Dermis microvascular lymphatic vessel endothelial cell (primary cell): ENCODE data around the gene CADPS2. TPM values are rescaled to one million over a fixed set of nuclear protein-coding genes. Genes with fewer than 3 reads are reported as not detected.
"Not testable (repeated sequence)": the region's sequence is repeated elsewhere in the genome, so short reads cannot be mapped to it uniquely, and the experiment has no call there.

Experiments
- DNase-seq, 2 donors: peaks; one replicate each; pipeline versions ENCODE4 v3.0.0 to v3.0.0-alpha.2; 2010; ENCODE audit warnings: low read depth in 2 of 2
- total RNA-seq: library from RNA; depleted of rRNA; stranded (reverse); fragments of >200 nt; gene quantifications from 2 replicates; pipeline ENCODE4 v1.2.1, GENCODE V29; 2014

CADPS2 gene
- total RNA-seq, 1 donor from 2014 or later = 49.0 TPM

DNA sequence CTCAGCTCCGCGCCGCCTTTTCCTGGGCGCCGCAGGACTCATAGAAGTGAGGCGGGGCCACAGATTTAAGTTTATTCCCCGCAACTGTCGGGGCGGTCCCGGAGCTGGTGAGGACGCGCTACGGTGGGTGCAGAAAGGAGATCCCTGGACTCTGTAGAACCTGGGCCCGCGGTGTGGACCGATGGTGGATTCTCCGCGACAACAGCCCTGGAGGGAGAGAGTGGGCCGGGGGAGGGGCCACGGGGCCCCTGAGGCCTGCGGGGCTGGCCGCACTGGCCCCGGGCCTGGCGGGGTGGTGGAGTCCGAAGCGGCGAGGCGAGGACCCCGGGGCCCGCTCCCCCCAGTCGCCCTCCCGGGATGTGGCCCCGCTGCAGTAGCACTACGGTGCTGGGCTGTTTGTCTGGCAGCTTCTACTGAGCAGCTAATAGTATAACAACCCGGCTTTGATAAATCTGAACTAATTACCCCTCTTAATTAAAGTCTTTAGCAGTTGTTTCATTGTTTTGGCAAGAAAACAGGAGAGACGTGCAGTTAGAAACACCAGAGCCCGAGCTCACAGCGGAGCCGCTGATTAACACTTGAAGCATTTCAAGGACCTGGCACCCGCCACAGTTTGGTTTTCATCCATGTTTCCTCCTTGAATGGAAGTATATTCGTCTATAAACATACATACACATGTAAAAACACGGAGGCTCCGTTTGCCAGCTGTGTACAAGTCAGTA is 585.9 kb downstream of the CADPS2 start:
- no peak for DNase-seq

DNA sequence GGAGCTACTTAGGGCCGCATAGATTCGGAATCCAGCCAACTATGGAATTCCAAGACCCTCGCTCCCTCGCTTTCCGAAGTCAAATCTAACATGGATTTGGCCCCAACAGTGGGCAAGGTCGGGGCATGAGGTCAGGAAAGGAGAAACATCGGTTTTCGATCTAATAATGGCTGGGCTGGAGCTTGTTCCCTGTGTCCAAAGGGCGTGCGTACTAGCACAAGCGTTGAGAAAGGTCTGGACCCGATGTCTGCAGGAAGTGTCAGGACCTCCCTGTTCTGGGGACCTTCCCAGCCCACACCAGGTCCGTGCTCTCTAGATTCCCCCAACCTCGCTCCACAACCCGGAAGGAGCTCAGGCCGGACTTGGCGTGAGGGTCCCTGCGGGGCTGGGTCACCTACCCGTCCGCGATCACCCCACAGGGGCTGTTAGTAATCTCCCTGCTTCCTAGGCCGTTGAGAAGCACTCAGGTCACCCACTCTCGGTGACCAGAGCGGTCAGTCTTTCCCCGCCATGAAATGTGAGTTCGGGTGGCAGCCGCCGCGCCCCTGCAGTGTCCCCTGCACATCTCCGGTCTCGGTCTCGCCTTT is 586.5 kb downstream of the CADPS2 start:
- DNase-seq = no peak

DNA sequence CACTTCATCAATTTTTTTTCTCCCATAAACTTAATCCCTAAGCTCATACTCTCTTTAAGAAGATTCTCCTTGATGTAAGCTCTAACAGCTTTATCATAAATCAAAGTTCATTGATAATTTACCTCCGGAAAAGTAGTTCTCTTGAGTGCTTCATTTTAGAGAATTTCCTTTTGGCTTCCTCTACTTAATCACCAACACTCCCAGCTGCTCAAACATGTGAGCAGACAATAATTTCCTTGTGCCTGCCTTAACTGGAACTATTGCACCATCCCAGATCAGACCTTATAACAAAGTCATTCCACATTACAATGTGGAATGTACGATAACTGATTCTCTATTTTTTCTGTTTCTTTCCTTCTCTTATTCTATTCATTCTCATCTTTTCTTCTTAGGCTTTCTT is 587.6 kb downstream of the CADPS2 start:
- DNase-seq = no peak

DNA sequence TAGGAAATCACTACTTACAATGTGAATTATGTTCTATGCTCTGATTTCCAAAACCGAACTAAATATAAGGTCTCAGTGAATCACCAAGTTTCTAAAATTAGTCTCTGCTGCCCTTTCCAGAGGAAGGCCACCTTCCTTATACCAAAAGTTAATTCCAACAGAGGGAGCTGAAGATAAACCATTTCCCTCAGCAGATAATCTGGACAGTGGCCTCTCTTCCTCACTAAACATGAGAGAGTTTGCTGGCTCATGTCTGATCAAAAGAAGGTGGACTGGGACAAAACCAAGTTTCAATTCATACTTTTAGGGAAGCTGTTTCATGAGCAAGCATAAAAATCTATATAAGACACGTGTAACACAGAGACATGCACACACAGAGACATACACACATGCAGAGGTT is 588.1 kb downstream of the CADPS2 start:
- no peak for DNase-seq

DNA sequence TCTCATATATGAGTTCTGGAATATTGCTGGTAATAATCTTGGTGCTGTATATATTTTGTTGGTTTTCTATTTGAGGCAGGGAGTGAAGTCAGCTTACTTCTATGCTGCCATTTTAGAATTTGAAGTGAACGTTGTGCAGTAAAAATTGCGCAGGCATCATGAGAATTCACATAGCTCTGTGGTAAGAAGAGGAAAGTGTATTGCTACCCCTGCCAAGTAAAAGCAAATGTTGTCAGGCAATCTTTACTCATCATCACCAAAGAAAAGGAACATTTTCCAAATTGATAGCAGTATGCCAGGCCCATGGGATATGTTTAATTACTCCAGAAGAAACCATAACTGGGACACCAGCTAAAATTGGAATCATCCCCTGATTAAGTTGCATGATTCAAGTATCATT is 595.1 kb downstream of the CADPS2 start:
- no peak for DNase-seq

DNA sequence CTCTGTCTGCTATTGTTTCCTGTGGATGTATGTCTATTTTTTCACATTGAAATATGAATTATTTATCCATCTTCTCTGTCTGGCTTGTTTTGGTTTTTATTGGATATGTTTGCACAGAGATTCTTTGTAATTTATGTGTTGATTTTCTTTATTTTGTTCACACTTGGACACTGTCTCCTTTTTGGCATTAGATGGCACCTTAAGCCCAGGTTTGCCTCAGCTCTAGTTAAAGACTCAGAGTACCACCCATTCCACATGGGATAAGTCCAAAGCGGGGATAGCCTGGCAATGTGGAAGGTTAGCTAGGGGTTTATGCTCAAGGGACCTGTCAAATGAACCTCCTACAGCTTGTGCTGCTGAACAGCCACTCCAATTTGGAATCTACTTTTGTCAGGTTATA is 595.8 kb downstream of the CADPS2 start:
- no peak for DNase-seq

DNA sequence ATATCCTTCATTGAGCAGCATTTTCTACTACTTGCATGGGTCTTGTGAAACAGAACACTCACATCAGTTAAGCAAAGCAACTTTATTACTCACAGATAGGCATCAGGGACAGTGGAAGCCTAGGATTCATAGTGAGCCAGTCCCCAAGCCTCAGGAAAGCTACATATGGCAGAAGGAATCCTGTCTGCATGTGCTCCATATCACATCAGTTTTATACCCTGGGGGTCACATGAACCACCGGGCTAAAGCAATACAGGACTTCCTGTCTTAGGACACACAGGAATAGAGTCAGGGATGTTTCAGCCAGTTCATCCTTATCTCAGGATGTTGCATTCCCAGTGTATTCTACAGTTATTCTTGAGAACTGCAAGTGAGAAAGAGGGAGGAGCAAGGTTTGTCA is 596.8 kb downstream of the CADPS2 start:
- DNase-seq = no peak

DNA sequence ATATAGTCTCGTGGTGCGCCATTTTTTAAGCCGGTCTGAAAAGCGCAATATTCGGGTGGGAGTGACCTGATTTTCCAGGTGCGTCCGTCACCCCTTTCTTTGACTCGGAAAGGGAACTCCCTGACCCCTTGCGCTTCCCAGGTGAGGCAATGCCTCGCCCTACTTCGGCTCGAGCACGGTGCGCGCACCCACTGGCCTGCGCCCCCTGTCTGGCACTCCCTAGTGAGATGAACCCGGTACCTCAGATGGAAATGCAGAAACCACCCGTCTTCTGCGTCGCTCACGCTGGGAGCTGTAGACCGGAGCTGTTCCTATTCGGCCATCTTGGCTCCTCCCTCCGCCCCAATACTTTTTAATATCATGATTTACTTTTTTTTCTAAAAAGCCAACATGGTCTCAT is 601.7 kb downstream of the CADPS2 start:
- not testable (repeated sequence) for DNase-seq

DNA sequence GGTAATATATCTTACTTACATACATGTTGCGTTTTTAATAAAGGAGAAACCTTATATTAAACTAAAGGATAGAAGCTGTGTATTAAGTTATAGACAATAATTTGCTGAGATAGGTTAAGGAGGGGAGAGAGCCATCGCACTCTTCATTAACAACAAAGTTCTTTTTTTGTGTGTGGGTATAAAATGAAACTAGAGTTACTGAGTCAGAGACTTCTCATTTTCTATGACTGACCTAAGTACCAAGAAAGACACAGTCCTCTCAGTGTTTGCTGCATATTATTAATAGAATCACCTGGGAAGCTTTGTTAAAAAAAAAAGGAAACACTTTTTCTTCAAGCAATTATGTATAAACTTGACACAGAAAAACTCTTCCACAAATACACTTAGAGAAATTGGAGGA is 613.1 kb downstream of the CADPS2 start:
- no peak for DNase-seq

DNA sequence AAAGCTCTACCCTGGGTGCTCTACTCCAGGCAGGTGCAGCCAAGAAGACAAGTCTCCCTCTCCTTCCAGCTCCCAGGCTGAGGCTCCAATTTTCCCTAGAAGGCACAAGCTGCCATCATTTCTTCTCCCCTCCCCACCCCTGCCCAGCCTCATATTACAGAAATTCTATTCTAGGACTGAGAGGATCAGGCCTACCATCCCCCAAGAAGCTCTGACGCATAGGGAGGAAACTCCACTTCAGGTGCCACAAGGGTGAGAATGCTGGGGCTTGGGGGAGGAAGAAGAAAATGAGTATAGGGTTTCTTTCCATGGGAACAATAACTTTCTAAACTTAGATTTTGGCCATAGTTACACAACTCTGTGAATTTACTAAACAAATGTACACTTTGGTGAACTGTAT is 617.0 kb downstream of the CADPS2 start:
- DNase-seq = no peak

Other genes with a start within 250 kb of the CADPS2 start
- 0.51 and 1.0 TPM in 2 replicates for gene RNF133, start 187.3 kb downstream of the CADPS2 start, total RNA-seq
- 0.51 and 0.89 TPM in 2 replicates for gene RNF148, start 183.5 kb downstream of the CADPS2 start, total RNA-seq
- not detected in 2 replicates for gene TAS2R16, start 109.2 kb upstream of the CADPS2 start, total RNA-seq